Activated T-cell treated with anti-CD3 and anti-CD28 coated beads, Interleukin-2, amount 50 U/mL, for 24 hours (primary cell): ENCODE measurements around the gene ADGRE3.

ENCODE experiments used
- DNase-seq: peaks from one replicate; pipeline ENCODE4 v3.0.0-alpha.2; 2020
- H3K27ac Mint-ChIP-seq: 2 replicates; pipeline ENCODE4 v1.8.0; 2020; ENCODE audit warnings: mild to moderate bottlenecking, mixed read lengths
- H3K27me3 Mint-ChIP-seq: 2 replicates; pipeline ENCODE4 v1.8.0; 2020; ENCODE audit warnings: mixed read lengths
- H3K36me3 Mint-ChIP-seq: 2 replicates; pipeline ENCODE4 v1.8.0; 2020; ENCODE audit warnings: low read depth, mixed read lengths
- H3K4me1 Mint-ChIP-seq: 2 replicates; pipeline ENCODE4 v1.8.0; 2020; ENCODE audit warnings: low read depth, mixed read lengths
- H3K4me3 Mint-ChIP-seq: 2 replicates; pipeline ENCODE4 v1.8.0; 2020; ENCODE audit warnings: mild to moderate bottlenecking, moderate library complexity, mixed read lengths
- H3K9me3 Mint-ChIP-seq: 2 replicates; pipeline ENCODE4 v1.8.0; 2020; ENCODE audit warnings: mixed read lengths

ADGRE3 gene, protein sequence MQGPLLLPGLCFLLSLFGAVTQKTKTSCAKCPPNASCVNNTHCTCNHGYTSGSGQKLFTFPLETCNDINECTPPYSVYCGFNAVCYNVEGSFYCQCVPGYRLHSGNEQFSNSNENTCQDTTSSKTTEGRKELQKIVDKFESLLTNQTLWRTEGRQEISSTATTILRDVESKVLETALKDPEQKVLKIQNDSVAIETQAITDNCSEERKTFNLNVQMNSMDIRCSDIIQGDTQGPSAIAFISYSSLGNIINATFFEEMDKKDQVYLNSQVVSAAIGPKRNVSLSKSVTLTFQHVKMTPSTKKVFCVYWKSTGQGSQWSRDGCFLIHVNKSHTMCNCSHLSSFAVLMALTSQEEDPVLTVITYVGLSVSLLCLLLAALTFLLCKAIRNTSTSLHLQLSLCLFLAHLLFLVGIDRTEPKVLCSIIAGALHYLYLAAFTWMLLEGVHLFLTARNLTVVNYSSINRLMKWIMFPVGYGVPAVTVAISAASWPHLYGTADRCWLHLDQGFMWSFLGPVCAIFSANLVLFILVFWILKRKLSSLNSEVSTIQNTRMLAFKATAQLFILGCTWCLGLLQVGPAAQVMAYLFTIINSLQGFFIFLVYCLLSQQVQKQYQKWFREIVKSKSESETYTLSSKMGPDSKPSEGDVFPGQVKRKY

DNA sequence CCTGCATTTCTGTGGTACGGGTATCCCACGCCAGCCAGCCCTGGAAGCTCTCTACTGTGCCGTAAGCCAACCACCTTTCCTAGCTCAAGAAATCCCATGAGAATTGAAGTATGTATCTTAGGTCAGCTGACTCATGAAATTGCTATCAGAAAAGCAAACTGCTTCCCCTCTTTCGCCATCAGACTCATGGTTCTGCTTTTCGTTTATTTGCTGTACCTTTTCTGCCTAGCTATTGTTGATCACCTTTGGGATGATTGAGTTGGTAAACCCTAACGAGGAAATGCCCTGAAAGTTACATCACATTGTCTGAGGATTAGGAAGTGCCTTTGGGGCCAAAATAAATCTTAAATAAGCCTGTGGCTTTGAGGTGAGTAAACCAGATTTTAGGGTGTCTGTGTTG lies at the start of gene ADGRE3:
ADGRE3 (minus strand) TSS at position 81 of the 400 bp plus-strand sequence; CDS start at position 7, 74 bp downstream.
- peaks cover 7% of the 10 kb centered on the region for H3K9me3 Mint-ChIP-seq
- no peak for DNase-seq
- no peaks in the 10 kb centered on the region for H3K36me3 Mint-ChIP-seq
- H3K27me3 Mint-ChIP-seq: peaks cover 45% of the 10 kb centered on the region
- no peak within 1 kb of the TSS for H3K4me3 Mint-ChIP-seq
- H3K4me1 Mint-ChIP-seq: peaks cover 3% of the 10 kb centered on the region
- H3K27ac Mint-ChIP-seq: no peak within 1 kb of the TSS

DNA sequence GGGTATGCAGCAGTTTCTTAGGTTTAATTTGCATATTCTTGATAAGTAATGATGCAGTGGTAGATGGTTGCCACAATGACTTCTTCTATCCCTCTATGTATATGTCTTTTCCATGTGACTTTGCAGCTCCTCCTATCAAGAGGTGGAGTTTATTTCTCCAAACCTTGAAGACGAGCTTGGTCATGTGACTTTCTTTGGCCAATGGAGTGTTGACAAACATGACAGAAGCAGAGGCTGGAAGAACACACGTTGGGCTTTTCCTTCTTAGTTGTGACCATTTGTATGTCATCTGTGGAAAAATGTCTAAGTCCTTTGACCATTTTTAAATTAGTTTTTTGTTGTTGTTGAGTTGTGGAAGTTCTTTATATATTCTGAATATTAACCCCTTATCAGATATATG lies 47.5 kb upstream of the ADGRE3 start:
- Mint-ChIP-seq H3K36me3 (peaks cover 66% of the 10 kb centered on the region), H3K4me1 (no peaks in the 10 kb centered on the region), H3K27ac (no peak overlapping the region), H3K4me3 (no peak overlapping the region), H3K9me3 (peaks cover 74% of the 10 kb centered on the region), H3K27me3 (no peaks in the 10 kb centered on the region)
- no peak for DNase-seq

DNA sequence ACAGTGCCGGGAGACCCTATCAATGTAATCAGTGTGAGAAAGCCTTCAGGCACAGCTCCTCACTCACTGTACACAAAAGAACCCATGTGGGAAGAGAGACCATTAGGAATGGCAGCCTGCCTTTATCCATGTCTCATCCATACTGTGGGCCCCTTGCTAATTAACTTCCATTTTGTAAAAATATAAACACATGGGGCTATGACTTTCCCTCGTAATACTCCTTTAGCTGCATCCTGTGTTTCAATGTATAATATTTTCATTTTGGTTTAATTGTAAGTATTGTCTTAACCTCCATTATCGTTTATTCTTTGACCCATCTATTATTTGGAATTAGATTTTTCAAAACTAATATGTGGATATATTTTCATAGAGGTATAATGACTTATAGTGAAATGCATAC lies 44.5 kb upstream of the ADGRE3 start:
- no peaks in the 10 kb centered on the region for H3K4me1 Mint-ChIP-seq
- H3K27me3 Mint-ChIP-seq: no peaks in the 10 kb centered on the region
- H3K27ac Mint-ChIP-seq: no peak overlapping the region
- no peak for DNase-seq
- no peak overlapping the region for H3K4me3 Mint-ChIP-seq
- peaks cover 81% of the 10 kb centered on the region for H3K9me3 Mint-ChIP-seq
- peaks cover 95% of the 10 kb centered on the region for H3K36me3 Mint-ChIP-seq

DNA sequence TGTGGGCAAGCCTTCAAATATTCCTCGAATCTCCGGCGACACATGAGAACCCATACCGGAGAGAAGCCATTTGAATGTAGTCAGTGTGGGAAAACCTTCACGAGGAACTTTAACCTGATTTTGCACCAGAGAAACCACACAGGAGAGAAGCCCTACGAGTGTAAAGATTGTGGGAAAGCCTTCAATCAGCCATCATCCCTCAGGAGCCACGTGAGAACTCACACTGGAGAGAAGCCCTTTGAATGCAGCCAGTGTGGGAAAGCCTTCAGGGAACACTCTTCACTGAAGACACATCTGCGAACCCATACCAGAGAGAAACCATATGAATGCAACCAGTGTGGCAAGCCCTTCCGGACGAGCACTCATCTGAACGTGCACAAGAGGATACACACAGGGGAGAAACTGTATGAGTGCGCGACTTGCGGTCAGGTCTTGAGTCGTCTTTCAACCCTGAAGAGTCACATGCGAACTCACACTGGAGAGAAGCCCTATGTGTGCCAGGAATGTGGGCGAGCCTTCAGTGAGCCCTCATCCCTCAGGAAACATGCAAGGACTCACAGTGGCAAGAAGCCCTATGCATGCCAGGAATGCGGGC lies 44.0 kb upstream of the ADGRE3 start:
- Mint-ChIP-seq H3K4me1 (no peaks in the 10 kb centered on the region), H3K36me3 (peaks cover 96% of the 10 kb centered on the region), H3K9me3 (peaks cover 82% of the 10 kb centered on the region), H3K27ac (no peak overlapping the region), H3K4me3 (no peak overlapping the region), H3K27me3 (no peaks in the 10 kb centered on the region)
- no peak for DNase-seq

DNA sequence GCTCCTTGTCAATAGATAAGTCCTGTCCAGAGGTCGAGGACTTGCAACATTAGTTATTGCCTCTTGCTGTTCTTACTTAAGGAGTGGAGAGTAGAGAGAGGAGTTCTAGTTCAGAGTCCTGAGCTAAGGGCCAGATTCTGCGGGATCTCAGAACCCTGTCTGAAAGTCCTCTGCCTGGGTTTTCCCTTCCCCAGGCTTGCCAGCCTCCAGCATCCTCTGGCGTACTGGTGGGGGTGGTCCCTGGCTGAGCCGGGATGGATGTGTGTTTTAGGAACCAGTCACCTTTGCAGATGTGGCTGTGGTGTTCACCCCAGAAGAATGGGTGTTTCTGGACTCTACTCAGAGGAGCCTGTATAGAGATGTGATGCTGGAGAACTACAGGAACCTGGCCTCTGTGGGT lies 41.2 kb upstream of the ADGRE3 start:
- H3K4me1 Mint-ChIP-seq: no peaks in the 10 kb centered on the region
- H3K36me3 Mint-ChIP-seq: peaks cover 98% of the 10 kb centered on the region
- peaks cover 75% of the 10 kb centered on the region for H3K9me3 Mint-ChIP-seq
- no peaks in the 10 kb centered on the region for H3K27me3 Mint-ChIP-seq
- no peak overlapping the region for H3K27ac Mint-ChIP-seq
- DNase-seq: no peak
- no peak overlapping the region for H3K4me3 Mint-ChIP-seq

DNA sequence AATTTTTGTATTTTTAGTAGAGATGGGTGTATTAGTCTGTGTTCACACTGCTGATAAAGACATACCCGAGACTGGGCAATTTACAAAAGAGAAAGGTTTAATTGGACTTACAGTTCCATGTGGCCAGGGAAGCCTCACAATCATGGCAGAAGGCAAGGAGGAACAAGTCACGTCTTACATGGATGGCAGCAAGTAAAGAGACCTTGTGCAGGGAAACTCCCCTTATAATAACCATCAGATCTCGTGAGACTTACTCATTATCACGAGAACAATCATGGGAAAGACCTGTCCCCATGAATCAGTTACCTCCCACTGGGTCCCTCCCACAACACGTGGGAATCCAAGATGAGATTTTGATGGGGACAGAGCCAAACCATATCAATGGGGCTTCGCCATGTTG lies 29.8 kb upstream of the ADGRE3 start:
- H3K27ac Mint-ChIP-seq: no peak overlapping the region
- H3K4me1 Mint-ChIP-seq: no peaks in the 10 kb centered on the region
- peaks cover 93% of the 10 kb centered on the region for H3K36me3 Mint-ChIP-seq
- H3K27me3 Mint-ChIP-seq: no peaks in the 10 kb centered on the region
- no peak for DNase-seq
- no peaks in the 10 kb centered on the region for H3K9me3 Mint-ChIP-seq
- H3K4me3 Mint-ChIP-seq: no peak overlapping the region

DNA sequence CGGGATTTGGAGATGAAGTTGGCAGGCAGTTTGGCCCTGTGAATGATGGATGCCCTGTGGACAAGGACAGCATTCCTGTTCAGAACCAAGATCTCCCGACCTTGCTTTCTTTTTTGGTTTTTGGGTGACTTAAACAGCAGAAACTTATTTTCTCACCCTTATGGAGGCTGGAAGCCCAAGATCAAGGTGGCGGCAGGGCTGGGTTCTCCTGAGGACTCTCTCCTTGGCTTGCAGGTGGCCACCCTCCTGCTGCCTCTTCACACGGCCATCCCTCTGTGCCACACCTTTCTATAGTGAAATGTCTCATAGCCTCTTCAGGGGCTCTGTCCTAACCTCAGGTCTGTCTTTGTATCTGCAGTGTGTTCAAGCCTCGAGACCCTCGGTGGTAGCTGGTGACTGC lies 29.2 kb upstream of the ADGRE3 start:
- Mint-ChIP-seq H3K9me3 (no peaks in the 10 kb centered on the region), H3K27me3 (no peaks in the 10 kb centered on the region), H3K27ac (no peak overlapping the region), H3K4me3 (no peak overlapping the region), H3K4me1 (no peaks in the 10 kb centered on the region), H3K36me3 (peaks cover 92% of the 10 kb centered on the region)
- no peak for DNase-seq

DNA sequence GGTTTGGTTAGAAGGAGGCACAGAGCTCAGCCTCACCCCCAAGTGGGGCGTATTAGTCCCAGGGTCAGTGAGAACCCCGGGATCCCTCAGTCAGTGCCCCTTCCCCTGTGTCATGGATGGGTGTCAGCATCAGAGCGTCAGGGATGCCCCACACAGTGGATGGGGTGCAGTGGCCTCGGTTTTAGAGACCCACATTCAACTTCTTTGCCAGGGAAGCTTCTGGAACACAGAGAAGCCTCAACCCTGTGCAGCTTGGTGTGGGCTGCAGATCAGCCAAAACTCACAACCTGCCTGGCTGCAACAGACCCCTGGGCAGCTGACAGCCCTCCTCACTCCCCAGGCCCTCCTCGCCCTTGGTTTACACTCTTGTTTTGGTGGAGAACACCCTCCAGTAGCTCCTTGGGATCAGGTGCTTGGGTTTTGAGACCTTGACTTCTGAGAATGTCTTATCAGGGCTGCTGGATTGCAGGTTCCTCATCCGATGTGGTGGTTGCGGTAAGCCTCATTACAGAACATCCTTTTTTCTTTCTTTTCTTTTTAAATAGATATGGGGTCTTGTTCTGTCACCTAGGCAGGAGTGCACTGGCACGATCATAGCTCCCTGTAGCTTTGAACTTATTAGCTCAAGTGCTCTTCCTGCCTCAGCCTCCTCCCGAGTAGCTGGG lies 26.2 kb upstream of the ADGRE3 start:
- no peak for DNase-seq
- Mint-ChIP-seq H3K4me1 (no peaks in the 10 kb centered on the region), H3K4me3 (no peak overlapping the region), H3K9me3 (no peaks in the 10 kb centered on the region), H3K27ac (no peak overlapping the region), H3K27me3 (no peaks in the 10 kb centered on the region), H3K36me3 (peaks cover 90% of the 10 kb centered on the region)

DNA sequence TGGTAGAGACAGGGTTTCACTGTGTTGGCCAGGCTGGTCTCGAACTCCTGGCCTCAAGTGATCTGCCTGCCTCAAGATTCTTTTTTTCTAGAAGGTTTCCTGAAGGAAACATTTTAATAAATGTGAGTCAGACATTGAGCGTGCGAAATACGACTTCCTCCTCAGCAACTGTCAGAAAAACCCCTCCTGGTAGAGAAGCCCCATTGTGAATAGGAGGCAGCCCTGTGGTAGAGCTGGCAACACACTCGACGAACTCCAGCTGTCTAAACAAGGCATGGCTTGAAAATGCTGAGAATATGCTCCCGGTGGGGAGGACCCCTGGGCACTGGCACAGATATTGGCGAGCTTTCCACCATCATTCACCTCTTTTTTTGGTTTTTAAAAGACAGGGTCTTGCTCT lies 25.0 kb upstream of the ADGRE3 start:
- H3K36me3 Mint-ChIP-seq: peaks cover 89% of the 10 kb centered on the region
- DNase-seq: no peak

DNA sequence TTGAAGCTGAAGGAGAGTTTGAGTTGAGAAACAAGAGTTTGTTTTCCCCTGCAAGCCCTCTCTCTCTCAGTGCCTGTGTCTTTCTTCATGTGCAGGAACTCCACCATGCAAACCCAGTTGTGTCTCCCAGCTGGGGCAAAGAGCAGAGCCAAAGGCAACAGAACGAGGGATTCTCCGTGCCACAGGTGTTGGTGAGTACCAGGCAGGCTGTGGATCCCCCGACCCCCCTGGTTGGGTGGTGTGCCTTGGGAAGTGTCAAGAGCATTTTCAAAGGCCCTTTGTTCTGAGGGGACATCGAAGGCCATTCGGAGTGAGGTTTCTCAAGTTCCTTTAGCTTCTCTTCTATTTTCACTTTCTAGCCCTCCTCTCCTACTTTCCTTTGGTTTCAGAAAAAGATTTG lies 20.8 kb upstream of the ADGRE3 start:
- Mint-ChIP-seq H3K4me3 (no peak overlapping the region), H3K36me3 (peaks cover 65% of the 10 kb centered on the region), H3K27ac (no peak overlapping the region)

More for the DNA sequence above, 25.0 kb upstream of the ADGRE3 start:
- Mint-ChIP-seq H3K9me3 (no peaks in the 10 kb centered on the region), H3K27me3 (no peaks in the 10 kb centered on the region), H3K4me1 (no peaks in the 10 kb centered on the region), H3K4me3 (no peak overlapping the region), H3K27ac (no peak overlapping the region)

DNA sequence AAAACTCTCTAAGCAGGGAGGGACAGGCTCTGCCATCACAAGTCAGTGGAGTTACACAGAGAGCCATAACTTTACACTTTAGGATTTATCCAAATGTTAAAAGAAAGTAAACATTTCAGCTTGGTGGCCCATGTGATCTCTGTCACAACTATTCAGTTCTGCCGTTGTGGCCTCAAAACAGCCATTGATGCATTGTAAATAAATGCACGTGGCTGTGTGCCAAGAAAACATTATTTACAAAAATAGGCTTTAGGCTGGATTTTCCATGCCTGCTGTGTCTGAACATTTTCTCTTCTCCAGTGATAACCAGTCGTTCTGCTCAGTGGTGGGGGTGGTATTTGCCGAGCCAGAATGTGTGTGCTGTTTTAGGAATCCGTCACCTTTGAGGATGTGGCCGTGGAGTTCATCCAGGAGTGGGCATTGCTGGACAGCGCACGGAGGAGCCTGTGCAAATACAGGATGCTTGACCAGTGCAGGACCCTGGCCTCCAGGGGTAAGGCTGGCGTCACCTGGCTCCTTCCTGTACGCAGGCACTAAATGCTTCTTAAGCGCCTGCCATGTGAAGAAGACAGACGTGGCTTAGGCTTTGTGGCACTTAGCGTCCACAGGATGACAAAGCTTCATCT lies 20.1 kb upstream of the ADGRE3 start:
- no peak overlapping the region for H3K4me3 Mint-ChIP-seq
- peaks cover 61% of the 10 kb centered on the region for H3K36me3 Mint-ChIP-seq
- H3K27me3 Mint-ChIP-seq: no peaks in the 10 kb centered on the region
- H3K9me3 Mint-ChIP-seq: no peaks in the 10 kb centered on the region
- peaks cover 12% of the 10 kb centered on the region for H3K4me1 Mint-ChIP-seq
- no peak for DNase-seq
- no peak overlapping the region for H3K27ac Mint-ChIP-seq

More for the DNA sequence above, 20.8 kb upstream of the ADGRE3 start:
- no peak for DNase-seq
- Mint-ChIP-seq H3K9me3 (no peaks in the 10 kb centered on the region), H3K27me3 (no peaks in the 10 kb centered on the region), H3K4me1 (peaks cover 9% of the 10 kb centered on the region)

DNA sequence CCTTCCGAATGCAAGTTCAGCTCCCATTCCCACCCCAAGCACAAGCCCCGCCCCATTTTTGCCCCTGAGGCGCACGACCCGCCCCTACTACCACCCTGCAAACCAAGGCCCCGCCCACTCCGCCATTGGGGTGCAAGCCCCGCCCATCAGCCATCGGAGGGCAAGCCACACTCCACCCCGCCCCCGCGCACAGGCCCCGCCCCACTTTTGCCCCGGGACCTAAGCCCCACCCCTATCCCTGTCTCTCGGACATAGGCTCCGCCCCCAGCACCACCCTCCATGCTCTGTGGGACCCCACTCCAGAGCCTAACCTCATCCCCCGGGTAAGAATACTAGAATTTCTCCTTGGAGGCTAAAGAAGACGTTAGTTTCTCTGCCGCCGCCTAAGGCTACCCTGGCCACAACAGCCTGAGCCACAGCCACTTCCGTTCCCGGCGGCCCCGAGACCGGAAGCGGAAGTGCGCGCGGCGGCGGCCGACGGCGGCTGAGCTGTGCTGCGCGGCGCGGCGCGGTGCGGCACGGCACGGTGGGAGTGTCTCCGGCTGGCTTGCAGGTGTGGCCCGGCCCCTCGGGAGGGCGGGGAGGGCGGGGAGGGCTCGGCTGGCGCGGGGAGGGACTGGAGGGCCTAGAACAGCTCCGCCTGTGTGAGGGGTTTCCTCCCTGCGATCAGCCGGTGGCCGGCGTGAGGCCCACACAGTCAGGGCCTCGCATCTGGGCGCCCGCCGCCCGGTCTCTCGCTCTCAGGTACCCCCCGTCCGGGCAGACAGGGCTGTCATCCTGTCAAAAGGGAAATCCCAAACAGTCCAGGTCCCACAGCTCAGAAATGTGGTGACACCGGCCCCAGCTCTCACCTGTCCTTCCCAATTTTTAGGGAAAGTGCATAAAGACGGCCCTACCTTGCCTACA lies 15.2 kb upstream of the ADGRE3 start, which contains the start of gene ZNF333:
ZNF333 (plus strand) TSS at position 451 of the 906 bp plus-strand sequence. CDS start 3,444 bp downstream, outside the sequence.
- H3K4me3 Mint-ChIP-seq: peak within 1 kb of the TSS; percentile 93
- DNase-seq: peak; percentile 99
- no peaks in the 10 kb centered on the region for H3K9me3 Mint-ChIP-seq
- H3K36me3 Mint-ChIP-seq: peaks cover 22% of the 10 kb centered on the region
- peaks cover 17% of the 10 kb centered on the region for H3K4me1 Mint-ChIP-seq
- H3K27ac Mint-ChIP-seq: peak within 1 kb of the TSS; percentile 100
- H3K27me3 Mint-ChIP-seq: no peaks in the 10 kb centered on the region

DNA sequence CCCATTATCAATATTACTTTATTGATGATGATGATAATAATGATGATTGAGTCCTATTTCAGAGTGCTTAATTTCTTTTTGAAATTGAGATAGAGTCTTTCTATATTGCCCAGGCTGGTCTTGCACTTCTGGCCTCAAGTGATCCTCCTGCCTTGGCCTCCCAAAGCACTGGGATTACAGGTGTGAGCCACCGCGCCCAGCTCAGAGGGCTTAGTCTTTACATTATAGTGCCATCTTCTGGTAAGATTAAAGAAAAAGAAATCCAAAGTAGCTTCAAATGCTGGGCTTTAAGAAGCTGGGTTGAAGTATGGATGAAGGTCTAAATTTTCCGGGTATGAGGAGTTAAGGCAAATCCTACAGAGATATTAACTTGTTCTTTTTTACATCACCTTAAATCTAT lies 11.8 kb upstream of the ADGRE3 start:
- Mint-ChIP-seq H3K36me3 (peaks cover 4% of the 10 kb centered on the region), H3K4me3 (no peak overlapping the region)

More for the DNA sequence above, 11.8 kb upstream of the ADGRE3 start:
- H3K27me3 Mint-ChIP-seq: peaks cover 3% of the 10 kb centered on the region
- peaks cover 17% of the 10 kb centered on the region for H3K4me1 Mint-ChIP-seq
- H3K9me3 Mint-ChIP-seq: no peaks in the 10 kb centered on the region
- no peak overlapping the region for H3K27ac Mint-ChIP-seq
- DNase-seq: peak; percentile 42
